Smooth muscle cell (in vitro differentiated cells): ENCODE results near the gene SGO2. TPM values are rescaled to one million over a fixed set of nuclear protein-coding genes. Genes with fewer than 3 reads are reported as not detected.

Experiments
- DNase-seq: peaks from one replicate; lab custom pipeline; 2025; ENCODE audit not compliant: unreplicated experiment; lab: John Stamatoyannopoulos, UW
- H2AFZ ChIP-seq: fragments of 200-600 bp; sonication (generic); 2 replicates; pipeline ENCODE4 v1.6.0; 2016; ENCODE audit warnings: antibody characterized with exemption, low read depth, mild to moderate bottlenecking
- H3F3A ChIP-seq: fragments of 200-600 bp; sonication (generic); 2 replicates; pipeline ENCODE4 v1.6.0; 2017; ENCODE audit warnings: antibody characterized with exemption, low read depth
- H3K27ac ChIP-seq: fragments of 200-600 bp; sonication (generic); 2 replicates; pipeline ENCODE4 v1.5.1; 2016; ENCODE audit warnings: low read depth, mild to moderate bottlenecking
- H3K27me3 ChIP-seq: fragments of 200-600 bp; sonication (generic); 2 replicates; pipeline ENCODE4 v1.6.1; 2016; ENCODE audit warnings: low read depth, mild to moderate bottlenecking
- H3K36me3 ChIP-seq: fragments of 200-600 bp; sonication (generic); 2 replicates; pipeline ENCODE4 v1.5.1; 2016; ENCODE audit warnings: low read depth
- H3K4me1 ChIP-seq: fragments of 200-600 bp; sonication (generic); 2 replicates; pipeline ENCODE4 v1.5.1; 2016; ENCODE audit warnings: low read depth
- H3K4me2 ChIP-seq: fragments of 200-600 bp; sonication (generic); 2 replicates; pipeline ENCODE4 v1.6.0; 2016; ENCODE audit warnings: mild to moderate bottlenecking
- H3K4me3 ChIP-seq: fragments of 200-600 bp; sonication (generic); 2 replicates; pipeline ENCODE4 v1.5.1; 2016; ENCODE audit warnings: mild to moderate bottlenecking
- H3K79me2 ChIP-seq: fragments of 200-600 bp; sonication (generic); 2 replicates; pipeline ENCODE4 v1.6.0; 2016; ENCODE audit warnings: low read depth, mild to moderate bottlenecking
- H3K9ac ChIP-seq: fragments of 200-600 bp; sonication (generic); 2 replicates; pipeline ENCODE4 v1.6.0; 2016; ENCODE audit warnings: low read depth
- H3K9me3 ChIP-seq: fragments of 200-600 bp; sonication (generic); replicated peaks from 2 replicates; pipeline ENCODE4 v1.5.1; 2016; ENCODE audit warnings: low read depth
- H4K20me1 ChIP-seq: fragments of 200-600 bp; sonication (generic); 2 replicates; pipeline ENCODE4 v1.6.0; 2016; ENCODE audit warnings: low read depth
- CTCF ChIP-seq: fragments of 200-600 bp; sonication (generic); IDR thresholded peaks from 2 replicates; pipeline ENCODE4 v1.5.1; 2017; ENCODE audit warnings: borderline replicate concordance, mild to moderate bottlenecking, antibody characterized with exemption; ENCODE audit not compliant: insufficient read depth, poor library complexity, severe bottlenecking
- WGBS: methylation state at CpG from one replicate; pipeline ENCODE4 v1.1.7; 2016; ENCODE audit warnings: low lambda C conversion rate; 5-methylcytosine and 5-hydroxymethylcytosine counted together
- polyA plus RNA-seq: library from polyadenylated mRNA; unstranded; fragments of >200 nt; fragmentation: Nextera tagmentation; extraction: Ambion mirVana; gene quantifications from 2 replicates; pipeline ENCODE4 v1.2.1, GENCODE V29; 2016
- total RNA-seq: library from RNA; depleted of rRNA; stranded (reverse); fragments of >200 nt; gene quantifications from 2 replicates; pipeline ENCODE4 v1.2.3, GENCODE V29; 2014

SGO2 gene
- total and polyA plus RNA-seq, 2 experiments from 2014 or later: 7.5 to 8.7 TPM

GRCh38 chr2:200486529-200486928 lies 39.5 kb upstream of the SGO2 start:
- H3K27me3 ChIP-seq: no peaks in the 10 kb centered on the region
- no peak for DNase-seq
- no peak overlapping the region for H3K9ac ChIP-seq
- H3F3A ChIP-seq: peaks cover 17% of the 10 kb centered on the region
- no peak overlapping the region for H2AFZ ChIP-seq
- H4K20me1 ChIP-seq: no peaks in the 10 kb centered on the region
- H3K4me1 ChIP-seq: peaks cover 4% of the 10 kb centered on the region
- no peaks in the 10 kb centered on the region for H3K36me3 ChIP-seq
- H3K27ac ChIP-seq: peak overlapping the region; percentile 53
- no peaks in the 10 kb centered on the region for H3K79me2 ChIP-seq
- no peak for TF ChIP-seq CTCF
- WGBS: 38% methylated on average over 2 of the region's 2 CpGs
- no peaks in the 10 kb centered on the region for H3K9me3 ChIP-seq
- H3K4me3 ChIP-seq: no peak overlapping the region
- peak overlapping the region; percentile 43 for H3K4me2 ChIP-seq

- H3K4me3 ChIP-seq: no peak overlapping the region
- H3K4me1 ChIP-seq: peaks cover 4% of the 10 kb centered on the region
- peaks cover 12% of the 10 kb centered on the region for H3K36me3 ChIP-seq
- no peak for TF ChIP-seq CTCF
- H3F3A ChIP-seq: peaks cover 14% of the 10 kb centered on the region
- no peaks in the 10 kb centered on the region for H3K9me3 ChIP-seq
- H3K27ac ChIP-seq: no peak overlapping the region
- no peaks in the 10 kb centered on the region for H3K27me3 ChIP-seq
- no peak for DNase-seq
- no peaks in the 10 kb centered on the region for H4K20me1 ChIP-seq
- H3K9ac ChIP-seq: no peak overlapping the region
- WGBS: 88% methylated on average over 4 of the region's 4 CpGs
- H3K79me2 ChIP-seq: no peaks in the 10 kb centered on the region
- no peak overlapping the region for H3K4me2 ChIP-seq
- no peak overlapping the region for H2AFZ ChIP-seq
Observed at GRCh38 chr2:200488169-200488568, 37.8 kb upstream of the SGO2 start.

DNA sequence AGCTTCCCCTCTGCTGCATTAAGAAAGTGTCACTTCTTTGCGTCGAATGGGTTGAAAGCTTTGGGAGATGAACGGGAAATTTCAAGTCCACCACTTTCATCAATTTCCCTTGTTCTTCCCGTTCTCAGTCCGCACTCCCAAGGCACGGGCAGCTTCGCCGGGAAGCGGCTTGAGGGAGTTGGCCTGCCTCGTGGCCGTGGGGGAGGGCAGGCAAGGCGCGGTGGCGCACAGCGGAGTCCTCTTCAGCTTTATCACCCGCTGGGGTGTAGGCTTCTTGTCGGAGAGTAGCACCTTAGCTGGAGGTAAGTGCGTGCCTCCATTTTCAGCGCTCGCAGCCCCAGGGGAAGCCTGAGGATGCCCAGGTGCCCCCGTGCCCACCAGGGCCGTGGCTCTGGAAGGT lies 36.0 kb upstream of the SGO2 start:
- peaks cover 10% of the 10 kb centered on the region for H3F3A ChIP-seq
- no peak for TF ChIP-seq CTCF
- peaks cover 4% of the 10 kb centered on the region for H3K4me1 ChIP-seq
- H2AFZ ChIP-seq: no peak overlapping the region
- DNase-seq: no peak
- H3K9ac ChIP-seq: no peak overlapping the region
- no peaks in the 10 kb centered on the region for H3K79me2 ChIP-seq
- WGBS: 95% methylated on average over 22 of the region's 22 CpGs
- H4K20me1 ChIP-seq: no peaks in the 10 kb centered on the region
- H3K4me3 ChIP-seq: no peak overlapping the region
- H3K27ac ChIP-seq: no peak overlapping the region
- no peaks in the 10 kb centered on the region for H3K27me3 ChIP-seq
- H3K9me3 ChIP-seq: no peaks in the 10 kb centered on the region
- H3K4me2 ChIP-seq: no peak overlapping the region
- H3K36me3 ChIP-seq: peaks cover 12% of the 10 kb centered on the region

DNA sequence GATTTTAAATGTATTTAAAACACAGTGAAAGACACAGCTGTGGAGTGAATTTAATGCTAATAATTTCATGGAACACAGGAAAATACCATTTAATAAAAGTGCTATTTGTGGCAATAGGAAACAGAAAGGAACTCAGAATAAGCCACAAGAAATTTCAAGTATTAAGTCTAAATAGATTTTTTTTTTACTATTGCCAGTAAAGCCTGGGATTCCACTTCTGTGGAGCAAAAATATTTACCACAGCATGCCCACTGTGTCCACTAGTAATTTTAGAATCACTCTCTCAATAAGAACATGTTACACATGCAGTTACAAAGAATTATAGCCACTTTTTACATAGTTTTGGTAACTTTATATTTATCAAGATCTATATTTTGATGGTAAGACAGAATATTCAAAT lies 33.4 kb upstream of the SGO2 start:
- no peak overlapping the region for H3K27ac ChIP-seq
- peaks cover 12% of the 10 kb centered on the region for H3K36me3 ChIP-seq
- H3K27me3 ChIP-seq: no peaks in the 10 kb centered on the region
- no peaks in the 10 kb centered on the region for H3K9me3 ChIP-seq
- H4K20me1 ChIP-seq: no peaks in the 10 kb centered on the region
- H2AFZ ChIP-seq: no peak overlapping the region
- no peak overlapping the region for H3K4me2 ChIP-seq
- no peak overlapping the region for H3K9ac ChIP-seq
- DNase-seq: no peak
- H3K4me1 ChIP-seq: no peaks in the 10 kb centered on the region
- H3K79me2 ChIP-seq: no peaks in the 10 kb centered on the region
- TF ChIP-seq CTCF: no peak
- H3F3A ChIP-seq: peaks cover 3% of the 10 kb centered on the region
- H3K4me3 ChIP-seq: no peak overlapping the region
